Fibroblast of the aortic adventitia (primary cell): Measurements from ENCODE around the gene PHLDB2. TPM values are rescaled to one million over a fixed set of nuclear protein-coding genes. Genes with fewer than 3 reads are reported as not detected.

Source experiments
- DNase-seq: peaks from one replicate; pipeline ENCODE4 v3.0.0-alpha.2; 2010; ENCODE audit warnings: low read depth
- H3K4me3 ChIP-seq: 2 replicates; pipeline ENCODE4 v1.5.1; 2011; ENCODE audit warnings: low read depth, mild to moderate bottlenecking, control low read depth, low read length, moderate library complexity
- CTCF ChIP-seq: IDR thresholded peaks from 2 replicates; pipeline ENCODE4 v1.5.1; 2011; ENCODE audit warnings: mild to moderate bottlenecking, low read length, control low read depth, inconsistent platforms; ENCODE audit not compliant: insufficient read depth
- total RNA-seq: library from RNA; depleted of rRNA; stranded (reverse); fragments of >200 nt; gene quantifications from 2 replicates; pipeline ENCODE4 v1.2.3, GENCODE V29; 2012; ENCODE audit warnings: low replicate concordance

Gene PHLDB2
- total RNA-seq, 1 donor: 79.2 TPM

GRCh38 chr3:112013784-112014143 lies 154.7 kb downstream of the PHLDB2 start:
- no peak overlapping the region for H3K4me3 ChIP-seq
- TF ChIP-seq CTCF: no peak
- DNase-seq: no peak

GRCh38 chr3:112017091-112017490 lies 158.0 kb downstream of the PHLDB2 start:
- DNase-seq: no peak
- no peak overlapping the region for H3K4me3 ChIP-seq
- no peak for TF ChIP-seq CTCF

GRCh38 chr3:112018712-112019111 lies 159.6 kb downstream of the PHLDB2 start:
- no peak for DNase-seq
- no peak overlapping the region for H3K4me3 ChIP-seq
- no peak for TF ChIP-seq CTCF

GRCh38 chr3:112019716-112020115 lies 160.7 kb downstream of the PHLDB2 start:
- TF ChIP-seq CTCF: no peak
- no peak overlapping the region for H3K4me3 ChIP-seq
- no peak for DNase-seq

GRCh38 chr3:112020674-112021085 lies 161.6 kb downstream of the PHLDB2 start:
- TF ChIP-seq CTCF: no peak
- no peak for DNase-seq
- no peak overlapping the region for H3K4me3 ChIP-seq

Other genes with a start within 250 kb of the PHLDB2 start
- gene PLCXD2, start 184.6 kb upstream of the PHLDB2 start, total RNA-seq: 3.2 TPM in 1 of 2 replicates, not detected in the other
- gene ABHD10, start 119.8 kb downstream of the PHLDB2 start, total RNA-seq: 12.2 and 35.1 TPM in 2 replicates
- gene TAGLN3, start 139.7 kb downstream of the PHLDB2 start, total RNA-seq: not detected in 2 replicates
- not detected in 2 replicates for gene TMPRSS7, start 175.5 kb downstream of the PHLDB2 start, total RNA-seq
- 4.4 and 10.7 TPM in 2 replicates for gene C3orf52, start 227.1 kb downstream of the PHLDB2 start, total RNA-seq